Ureter (tissue), 1 donor: ENCODE results near the gene GON4L. TPM values are rescaled to one million over a fixed set of nuclear protein-coding genes. Genes with fewer than 3 reads are reported as not detected.
"Not testable (repeated sequence)": the region's sequence is repeated elsewhere in the genome, so short reads cannot be mapped to it uniquely, and the experiment has no call there.

Source experiments
- DNase-seq: peaks from one replicate; pipeline ENCODE4 v3.0.0-alpha.2; 2020; ENCODE audit warnings: low spot score
- total RNA-seq: library from RNA; stranded (reverse); gene quantifications from one replicate; pipeline ENCODE4 v1.2.4, GENCODE V29; 2023
- donor health status: DM: yes; HTN: yes; CAD: no.

The GON4L gene
- total RNA-seq, 1 donor from 2014 or later: 82.9 TPM

DNA sequence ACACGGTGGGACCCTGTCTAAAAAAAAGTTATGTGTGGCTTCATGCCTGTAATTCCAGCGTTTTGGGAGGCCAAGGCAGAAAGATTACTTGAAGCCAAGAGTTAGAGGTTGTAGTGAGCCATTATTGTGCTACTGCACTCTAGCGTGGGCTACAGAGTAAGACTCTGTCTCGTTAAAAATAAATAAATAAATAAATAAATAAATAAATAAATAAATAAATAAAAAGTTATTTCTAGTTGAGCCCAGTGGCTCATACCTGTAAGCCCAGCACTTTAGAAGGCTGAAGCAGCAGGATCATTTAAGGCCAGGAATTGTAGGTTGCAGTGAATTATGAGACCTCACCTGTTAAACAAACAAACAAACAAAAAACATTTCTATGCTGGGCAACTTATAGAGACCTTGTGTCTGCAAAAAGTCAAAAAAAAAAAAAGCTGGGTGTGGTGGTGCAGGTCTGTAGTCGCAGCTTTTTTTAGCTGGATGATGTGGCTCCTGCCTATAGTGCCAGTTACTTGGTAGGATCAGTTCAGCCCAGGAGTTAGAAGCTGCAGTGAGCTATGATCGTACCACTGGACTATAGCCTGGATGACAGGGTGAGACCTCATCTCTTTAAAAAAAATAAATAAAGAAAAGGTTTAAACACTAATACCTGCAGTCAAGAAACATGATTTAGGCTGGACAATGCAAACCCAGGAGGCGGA, 25.6 kb downstream of the GON4L start:
- no peak for DNase-seq

DNA sequence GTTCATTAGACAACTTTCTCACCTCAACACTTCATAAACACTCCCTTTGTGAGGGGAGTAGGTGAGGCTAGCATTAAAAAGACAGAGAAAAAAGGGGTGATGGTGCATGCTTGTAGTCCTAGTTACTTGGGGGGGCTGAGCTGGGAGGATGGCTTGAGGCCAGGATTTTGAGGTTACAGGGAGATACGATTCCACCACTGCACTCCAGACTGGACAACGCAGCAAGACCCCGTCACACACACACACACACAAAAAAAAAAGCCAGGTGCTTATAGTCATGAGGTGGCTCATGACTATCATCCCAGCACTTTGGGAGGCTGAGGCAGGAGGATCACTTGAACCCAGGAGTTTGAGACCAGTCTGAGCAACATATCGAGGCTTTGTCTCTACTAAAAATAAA, 29.6 kb downstream of the GON4L start:
- no peak for DNase-seq

- no peak for DNase-seq
These were observed 40.7 kb downstream of the GON4L start for GRCh38 chr1:155816351-155816750.

- DNase-seq: no peak
These were observed 43.3 kb downstream of the GON4L start for GRCh38 chr1:155813672-155814071.

- DNase-seq: no peak
These were observed 44.1 kb downstream of the GON4L start for GRCh38 chr1:155812878-155813277.

DNA sequence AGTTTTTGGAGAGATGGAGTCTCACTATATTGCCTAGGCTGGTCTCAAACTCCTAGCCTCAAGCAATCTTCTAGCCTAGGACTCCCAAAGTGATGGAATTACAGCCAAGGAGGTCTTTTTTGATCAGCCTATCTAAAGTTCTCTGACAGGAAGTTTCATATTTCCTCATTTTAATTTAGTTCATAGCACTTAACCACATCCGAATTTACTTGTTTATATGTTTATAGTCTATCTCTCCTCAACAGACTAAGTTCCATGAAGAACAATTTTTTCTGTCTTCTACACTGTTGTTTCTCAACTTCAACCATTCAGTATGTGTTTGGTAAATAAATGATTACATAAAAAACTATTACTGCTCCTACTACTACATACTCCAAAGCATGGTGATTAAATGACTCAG, 47.9 kb downstream of the GON4L start:
- no peak for DNase-seq

GRCh38 chr1:155801149-155801548, 55.9 kb downstream of the GON4L start:
- no peak for DNase-seq

- DNase-seq: not testable (repeated sequence)
These were observed 61.4 kb downstream of the GON4L start for GRCh38 chr1:155795618-155796017.

DNA sequence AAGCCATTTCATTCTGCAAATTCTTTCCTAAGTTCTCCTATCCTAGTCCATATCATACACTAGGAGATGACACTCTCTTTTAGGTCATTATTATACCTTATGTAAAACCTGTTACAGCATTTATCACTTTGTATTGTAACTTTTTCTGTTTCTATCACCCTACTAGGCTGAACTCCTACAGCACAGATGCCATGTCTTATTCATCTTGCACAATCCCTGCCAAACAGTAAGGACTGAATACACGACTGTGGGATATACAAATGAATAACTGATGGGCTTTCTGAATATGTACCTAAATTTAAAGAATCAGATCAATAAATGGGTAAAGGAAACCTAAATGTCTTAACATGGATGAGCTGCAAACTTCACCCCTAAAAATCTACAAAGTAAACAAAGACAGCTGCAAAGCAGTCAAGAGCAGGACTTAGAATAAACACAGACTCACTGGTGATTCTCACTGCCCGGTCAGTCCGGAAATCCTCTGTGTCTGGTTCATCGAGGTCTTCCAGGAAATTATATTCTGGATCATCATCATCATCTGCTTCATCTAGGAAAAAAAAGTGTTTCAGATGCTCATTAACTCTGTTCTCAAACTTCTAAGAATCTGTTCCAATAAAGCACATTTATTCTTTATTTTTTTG, 62.3 kb downstream of the GON4L start:
- no peak for DNase-seq

DNA sequence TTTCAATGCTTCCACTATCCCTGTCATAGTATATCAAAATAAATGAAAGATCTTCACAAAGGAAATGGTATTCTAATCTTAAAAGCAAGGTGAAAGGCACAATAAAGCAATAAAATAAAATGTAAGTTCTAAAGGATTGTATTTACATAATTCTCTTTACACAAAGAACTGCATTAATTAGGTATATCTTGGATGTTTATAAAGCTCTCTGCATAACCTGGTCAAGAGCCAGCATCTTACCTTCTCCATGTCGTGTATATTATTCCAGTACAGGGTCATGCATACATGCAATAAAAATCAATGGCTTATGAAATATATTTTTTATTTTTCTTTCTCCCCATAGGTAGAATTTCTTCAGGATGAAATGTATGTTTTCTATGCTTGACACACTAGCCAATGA, 63.8 kb downstream of the GON4L start:
- DNase-seq: no peak

DNA sequence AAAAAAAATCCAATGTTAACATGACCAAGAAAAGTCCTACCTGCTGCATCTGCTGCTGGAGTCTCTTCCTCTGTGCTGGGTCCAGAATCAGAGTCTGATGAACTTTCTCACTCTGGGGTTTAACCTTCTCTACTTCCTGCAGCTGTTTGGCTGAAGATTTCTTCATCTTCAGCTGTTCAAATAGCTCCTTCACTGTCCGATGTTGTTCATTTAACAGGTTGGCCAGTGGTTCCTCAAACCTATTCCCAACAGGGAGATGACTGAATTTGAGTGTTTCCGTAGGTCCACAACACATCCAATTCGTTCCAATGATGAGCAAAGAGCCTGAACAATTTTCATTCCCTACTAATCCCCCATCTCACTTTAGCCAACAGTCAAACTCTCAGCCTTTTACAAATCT, 79.4 kb downstream of the GON4L start:
- no peak for DNase-seq

- DNase-seq: no peak
These were observed 80.6 kb downstream of the GON4L start for GRCh38 chr1:155776414-155776813.

GRCh38 chr1:155773221-155773620, 83.8 kb downstream of the GON4L start:
- no peak for DNase-seq

DNA sequence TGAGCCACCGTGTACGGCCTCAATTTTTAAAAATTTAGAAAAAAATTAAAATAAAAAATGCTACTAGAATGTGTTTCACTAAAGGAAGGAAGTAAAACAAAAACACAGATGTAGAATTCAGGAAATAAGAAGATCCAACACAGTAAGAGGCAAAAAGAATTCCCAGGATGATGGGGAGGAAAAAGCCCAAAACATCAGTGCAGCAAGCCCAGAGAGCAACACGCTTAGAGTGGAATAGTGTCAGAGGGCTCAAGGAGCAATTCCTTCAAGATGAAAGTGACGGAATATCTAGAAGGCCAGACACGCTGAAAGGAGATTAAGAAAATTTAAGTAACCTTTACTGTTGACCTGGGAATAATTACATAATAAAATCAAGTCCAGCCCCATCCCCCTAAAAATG, 87.8 kb downstream of the GON4L start:
- DNase-seq: no peak

GRCh38 chr1:155767399-155767989, 89.5 kb downstream of the GON4L start:
- not testable (repeated sequence) for DNase-seq

DNA sequence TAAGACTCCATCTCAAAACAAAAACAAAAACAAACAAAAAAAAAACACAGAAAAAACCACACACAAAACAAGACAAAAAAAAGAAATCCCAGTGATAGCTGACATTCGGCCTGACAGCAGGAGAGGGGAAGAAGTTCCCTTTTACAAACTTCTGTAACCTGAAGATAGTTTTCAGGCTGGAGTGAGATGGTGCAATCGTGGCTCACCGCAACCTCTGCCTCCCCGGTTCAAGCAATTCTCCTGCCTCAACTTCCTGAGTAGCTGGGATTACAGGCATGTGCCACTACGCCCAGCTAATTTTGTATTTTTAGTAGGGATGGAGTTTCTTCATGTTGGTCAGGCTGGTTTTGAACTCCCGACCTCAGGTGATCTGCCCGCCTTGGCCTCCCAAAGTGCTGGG, 93.0 kb downstream of the GON4L start:
- DNase-seq: not testable (repeated sequence)

DNA sequence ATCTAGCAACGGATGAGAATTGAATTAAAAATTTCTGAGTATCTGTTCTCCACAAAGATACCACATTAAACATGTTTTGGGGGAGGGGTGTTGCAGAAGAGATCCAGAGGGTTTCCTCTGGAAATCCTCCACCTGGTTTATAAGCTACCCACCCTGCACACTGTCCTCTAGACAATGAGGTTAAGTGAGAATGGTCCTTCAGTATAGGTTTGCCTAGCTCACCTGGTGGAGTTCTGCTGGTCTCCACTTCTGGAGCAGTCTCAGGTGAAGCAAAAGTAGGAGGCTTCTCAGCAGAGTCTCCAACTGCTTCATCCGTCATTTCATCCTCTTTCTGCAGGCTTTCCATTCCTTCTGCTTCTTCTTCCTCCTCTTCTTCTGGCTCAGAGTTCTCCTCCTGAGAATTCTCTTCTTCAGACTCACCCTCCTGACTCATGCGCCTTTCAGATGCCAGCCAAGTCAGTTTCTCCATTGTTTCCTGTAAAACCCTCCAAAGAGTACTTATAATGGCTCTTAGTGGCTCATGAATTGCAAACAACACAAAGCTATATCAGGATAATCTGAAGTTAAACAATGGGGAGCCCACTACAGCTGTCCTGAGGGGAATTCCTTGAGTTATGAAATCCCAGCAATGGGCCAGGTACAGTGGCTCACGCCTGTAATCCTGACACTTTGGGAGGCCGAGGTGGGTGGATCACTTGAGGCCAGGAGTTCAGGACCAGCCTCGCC, 93.8 kb downstream of the GON4L start:
- DNase-seq: peak; percentile 65

- DNase-seq: no peak
These were observed 95.1 kb downstream of the GON4L start for GRCh38 chr1:155761736-155762405.

GRCh38 chr1:155760751-155761475, 96.1 kb downstream of the GON4L start:
- no peak for DNase-seq

- no peak for DNase-seq
These were observed 96.9 kb downstream of the GON4L start for GRCh38 chr1:155759966-155760630.

DNA sequence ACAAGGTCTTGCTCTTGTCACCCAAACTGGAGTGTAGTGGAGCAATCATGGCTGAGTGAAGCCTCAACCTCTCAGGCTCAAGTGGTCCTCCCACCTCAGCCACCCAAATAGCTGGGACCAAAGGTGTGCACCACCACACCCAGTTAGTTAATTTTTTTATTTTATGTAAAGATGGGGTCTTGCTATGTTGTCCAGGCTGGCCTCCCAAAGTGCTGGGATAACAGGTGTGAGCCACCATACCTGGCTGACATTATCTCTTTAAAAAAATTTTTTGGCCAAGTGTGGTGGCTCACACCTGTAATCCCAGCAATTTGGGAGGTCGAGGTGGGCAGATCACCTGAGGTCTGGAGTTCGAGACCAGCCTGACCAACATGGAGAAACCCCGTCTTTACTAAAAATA, 98.0 kb downstream of the GON4L start:
- not testable (repeated sequence) for DNase-seq
